ENCODE results near the gene AQP6.

DNA sequence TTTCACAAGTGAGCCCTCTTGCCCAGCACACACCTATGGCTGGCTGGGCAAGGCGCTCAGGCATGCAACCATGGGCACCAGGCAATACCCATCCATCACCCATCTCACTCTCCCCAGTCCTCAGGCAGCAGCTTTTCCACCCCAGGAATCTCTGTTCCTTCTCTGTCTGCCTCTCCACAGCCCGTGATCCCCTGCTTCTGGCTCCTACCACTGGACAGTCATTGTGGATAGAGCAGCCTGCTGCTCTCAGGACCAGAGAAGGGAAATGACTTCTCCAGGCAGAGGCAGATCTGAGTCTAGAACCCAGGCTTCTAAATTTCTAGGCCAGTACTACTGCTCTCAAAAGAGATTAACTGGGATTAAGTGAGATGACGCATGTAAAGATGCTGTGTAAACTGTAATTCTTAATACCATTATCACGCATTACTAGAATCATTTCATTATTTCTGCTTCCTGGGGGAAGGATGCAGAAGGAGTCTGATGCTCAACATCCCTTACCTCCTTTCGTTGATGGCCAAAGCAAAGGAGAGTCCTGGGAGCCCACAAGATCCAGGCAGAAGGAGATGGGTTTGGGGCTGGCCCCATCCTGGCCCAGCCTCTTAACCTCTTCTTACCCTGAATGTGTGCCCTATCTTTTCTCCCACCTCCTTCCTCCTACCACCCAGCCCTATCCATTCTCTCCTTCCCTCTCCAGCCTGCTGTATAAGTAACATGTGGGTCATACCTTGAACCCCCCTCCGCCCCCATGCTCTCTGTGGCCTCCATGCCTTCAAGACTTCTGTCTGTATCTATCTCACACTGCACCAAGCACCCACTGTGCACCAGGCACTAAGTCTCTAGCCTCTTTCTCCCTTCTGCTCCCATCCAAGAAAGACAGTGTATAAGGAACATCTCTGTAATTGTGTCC is 15.8 kb upstream of the AQP6 start:
- no peak for TF ChIP-seq ZNF70 (CRISPR knock-in tag; IDR thresholded peaks at IDR 0.05)
- TF ChIP-seq, protein P1, sequence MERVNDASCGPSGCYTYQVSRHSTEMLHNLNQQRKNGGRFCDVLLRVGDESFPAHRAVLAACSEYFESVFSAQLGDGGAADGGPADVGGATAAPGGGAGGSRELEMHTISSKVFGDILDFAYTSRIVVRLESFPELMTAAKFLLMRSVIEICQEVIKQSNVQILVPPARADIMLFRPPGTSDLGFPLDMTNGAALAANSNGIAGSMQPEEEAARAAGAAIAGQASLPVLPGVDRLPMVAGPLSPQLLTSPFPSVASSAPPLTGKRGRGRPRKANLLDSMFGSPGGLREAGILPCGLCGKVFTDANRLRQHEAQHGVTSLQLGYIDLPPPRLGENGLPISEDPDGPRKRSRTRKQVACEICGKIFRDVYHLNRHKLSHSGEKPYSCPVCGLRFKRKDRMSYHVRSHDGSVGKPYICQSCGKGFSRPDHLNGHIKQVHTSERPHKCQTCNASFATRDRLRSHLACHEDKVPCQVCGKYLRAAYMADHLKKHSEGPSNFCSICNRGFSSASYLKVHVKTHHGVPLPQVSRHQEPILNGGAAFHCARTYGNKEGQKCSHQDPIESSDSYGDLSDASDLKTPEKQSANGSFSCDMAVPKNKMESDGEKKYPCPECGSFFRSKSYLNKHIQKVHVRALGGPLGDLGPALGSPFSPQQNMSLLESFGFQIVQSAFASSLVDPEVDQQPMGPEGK (CRISPR knock-in tag; IDR thresholded peaks at IDR 0.05; ENCODE audit: borderline replicate concordance) = no peak
- no peak for TF ChIP-seq TOX (CRISPR knock-in tag; IDR thresholded peaks at IDR 0.05; ENCODE audit: borderline replicate concordance)
- no peak for TF ChIP-seq SNAI2 (CRISPR knock-in tag; IDR thresholded peaks at IDR 0.05)
- TF ChIP-seq GLIS3 (CRISPR knock-in tag; IDR thresholded peaks at IDR 0.05) = no peak
- TF ChIP-seq, protein P2, sequence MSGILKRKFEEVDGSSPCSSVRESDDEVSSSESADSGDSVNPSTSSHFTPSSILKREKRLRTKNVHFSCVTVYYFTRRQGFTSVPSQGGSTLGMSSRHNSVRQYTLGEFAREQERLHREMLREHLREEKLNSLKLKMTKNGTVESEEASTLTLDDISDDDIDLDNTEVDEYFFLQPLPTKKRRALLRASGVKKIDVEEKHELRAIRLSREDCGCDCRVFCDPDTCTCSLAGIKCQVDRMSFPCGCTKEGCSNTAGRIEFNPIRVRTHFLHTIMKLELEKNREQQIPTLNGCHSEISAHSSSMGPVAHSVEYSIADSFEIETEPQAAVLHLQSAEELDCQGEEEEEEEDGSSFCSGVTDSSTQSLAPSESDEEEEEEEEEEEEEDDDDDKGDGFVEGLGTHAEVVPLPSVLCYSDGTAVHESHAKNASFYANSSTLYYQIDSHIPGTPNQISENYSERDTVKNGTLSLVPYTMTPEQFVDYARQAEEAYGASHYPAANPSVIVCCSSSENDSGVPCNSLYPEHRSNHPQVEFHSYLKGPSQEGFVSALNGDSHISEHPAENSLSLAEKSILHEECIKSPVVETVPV (CRISPR knock-in tag; IDR thresholded peaks at IDR 0.05) = no peak
- TF ChIP-seq, protein P3, sequence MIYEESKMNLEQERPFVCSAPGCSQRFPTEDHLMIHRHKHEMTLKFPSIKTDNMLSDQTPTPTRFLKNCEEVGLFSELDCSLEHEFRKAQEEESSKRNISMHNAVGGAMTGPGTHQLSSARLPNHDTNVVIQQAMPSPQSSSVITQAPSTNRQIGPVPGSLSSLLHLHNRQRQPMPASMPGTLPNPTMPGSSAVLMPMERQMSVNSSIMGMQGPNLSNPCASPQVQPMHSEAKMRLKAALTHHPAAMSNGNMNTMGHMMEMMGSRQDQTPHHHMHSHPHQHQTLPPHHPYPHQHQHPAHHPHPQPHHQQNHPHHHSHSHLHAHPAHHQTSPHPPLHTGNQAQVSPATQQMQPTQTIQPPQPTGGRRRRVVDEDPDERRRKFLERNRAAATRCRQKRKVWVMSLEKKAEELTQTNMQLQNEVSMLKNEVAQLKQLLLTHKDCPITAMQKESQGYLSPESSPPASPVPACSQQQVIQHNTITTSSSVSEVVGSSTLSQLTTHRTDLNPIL (CRISPR knock-in tag; IDR thresholded peaks at IDR 0.05; ENCODE audit: low read depth) = no peak
- TF ChIP-seq ZFP3 (CRISPR knock-in tag; IDR thresholded peaks at IDR 0.05) = no peak
- no peak for TF ChIP-seq CSDC2 (CRISPR knock-in tag; IDR thresholded peaks at IDR 0.05)
- no peak for TF ChIP-seq ZNF8 (CRISPR knock-in tag; IDR thresholded peaks at IDR 0.05)
- no peak for TF ChIP-seq BACH2 (CRISPR knock-in tag; IDR thresholded peaks at IDR 0.05; ENCODE audit: borderline replicate concordance)
- TF ChIP-seq PPARA (CRISPR knock-in tag; IDR thresholded peaks at IDR 0.05; ENCODE audit: borderline replicate concordance) = no peak
